Endothelial cell of umbilical vein (primary cell): ENCODE results near the gene CBFA2T3. TPM values are rescaled to one million over a fixed set of nuclear protein-coding genes. Genes with fewer than 3 reads are reported as not detected.

Experiments
- BruUV-seq: library from RNA; stranded (reverse); fragments of 400-500 nt; replicated peaks from 2 replicates; lab custom pipeline; 2021; lab: Mats Ljungman, UMichigan
- CTCF ChIA-PET: fragments of 300-600, 350-600 bp; sonication (Branson Sonifier 250); formaldehyde crosslinking; loops from one replicate; lab custom pipeline; 2021; ENCODE audit warnings: antibody characterized with exemption, inconsistent platforms; lab: Charles Lee
- POLR2A ChIA-PET: fragments of 300-600, 350-600 bp; sonication (Branson Sonifier 250); formaldehyde crosslinking; loops from one replicate; lab custom pipeline; 2021; ENCODE audit warnings: antibody characterized with exemption, inconsistent platforms; lab: Charles Lee
- DNase-seq: peaks from one replicate; pipeline ENCODE4 v3.0.0-alpha.2; 2011; ENCODE audit warnings: low read depth, low spot score
- FAIRE-seq: peaks from 2 replicates; lab custom pipeline; 2011; peaks lifted over from hg19 to GRCh38; lab: Jason Lieb, UNC
- H2AFZ ChIP-seq: 2 replicates; pipeline ENCODE4 v1.6.0; 2012; ENCODE audit warnings: low read depth, low read length, control low read depth, inconsistent platforms
- H3K27ac ChIP-seq: 2 replicates; pipeline ENCODE4 v1.5.1; 2011; ENCODE audit warnings: low read depth, mild to moderate bottlenecking, control low read depth, low read length, moderate library complexity; ENCODE audit not compliant: insufficient read depth
- H3K27me3 ChIP-seq, 2 experiments: 2 replicates each; pipeline versions ENCODE4 v1.6.0 to v1.6.1; 2011; ENCODE audit warnings: low read length in 2 of 2, mixed read lengths in 1 of 2; ENCODE audit not compliant: control insufficient read depth in 2 of 2, insufficient read depth in 2 of 2
- H3K36me3 ChIP-seq, 2 experiments: 2 replicates in 1 of 2; 3 replicates in 1 of 2; pipeline ENCODE4 v1.5.1; 2011; ENCODE audit warnings: low read length in 2 of 2, mild to moderate bottlenecking in 1 of 2, moderate library complexity in 1 of 2; ENCODE audit not compliant: control insufficient read depth in 2 of 2, insufficient read depth in 2 of 2; ENCODE audit errors: extremely low read depth in 1 of 2
- H3K4me1 ChIP-seq: 3 replicates; pipeline ENCODE4 v1.5.1; 2011; ENCODE audit warnings: mild to moderate bottlenecking, low read length; ENCODE audit not compliant: control insufficient read depth, insufficient read depth; ENCODE audit errors: extremely low read depth
- H3K4me2 ChIP-seq: 2 replicates; pipeline ENCODE4 v1.6.1; 2011; ENCODE audit warnings: low read length, control low read depth, mixed read lengths; ENCODE audit not compliant: insufficient read depth
- H3K4me3 ChIP-seq, 3 experiments: fragments of 200-600 bp in 1 of 3; sonication (generic), shearing (Covaris generic) in 1 of 3; replicated peaks in 1 of 3; 2 replicates each; pipeline ENCODE4 v1.5.1; 2011 to 2016; ENCODE audit warnings: control low read depth in 3 of 3, low read length in 3 of 3, mild to moderate bottlenecking in 2 of 3, inconsistent platforms in 1 of 3, low read depth in 1 of 3, moderate library complexity in 1 of 3; ENCODE audit not compliant: insufficient read depth in 1 of 3
- H3K79me2 ChIP-seq: 2 replicates; pipeline ENCODE4 v1.6.0; 2012; ENCODE audit warnings: low read length, inconsistent platforms; ENCODE audit not compliant: control insufficient read depth, insufficient read depth
- H3K9ac ChIP-seq: replicated peaks from 2 replicates; pipeline ENCODE3; 2011; ENCODE audit warnings: low read length, control low read depth; ENCODE audit not compliant: insufficient read depth; ENCODE audit errors: extremely low read depth
- H3K9me1 ChIP-seq: replicated peaks from 3 replicates; pipeline ENCODE4 v1.6.0; 2011; ENCODE audit warnings: mild to moderate bottlenecking, low read length; ENCODE audit not compliant: control insufficient read depth, insufficient read depth; ENCODE audit errors: extremely low read depth
- H3K9me3 ChIP-seq: replicated peaks from 2 replicates; pipeline ENCODE4 v1.5.1; 2012; ENCODE audit warnings: low read length, inconsistent platforms; ENCODE audit not compliant: control insufficient read depth, insufficient read depth
- H4K20me1 ChIP-seq: replicated peaks from 2 replicates; pipeline ENCODE3; 2011; ENCODE audit warnings: mild to moderate bottlenecking, low read length; ENCODE audit not compliant: control insufficient read depth, insufficient read depth; ENCODE audit errors: extremely low read depth
- CTCF ChIP-seq, 2 donors: IDR thresholded peaks; 1 replicate in 1 of 2; 2 replicates in 1 of 2; pipeline ENCODE4 v1.5.1; 2011; ENCODE audit warnings: low read length in 2 of 2, mild to moderate bottlenecking in 2 of 2, moderate library complexity in 2 of 2, control low read depth in 1 of 2, inconsistent platforms in 1 of 2, low read depth in 1 of 2; ENCODE audit not compliant: insufficient read depth in 1 of 2; ENCODE audit errors: extremely low read depth in 1 of 2
- EZH2 ChIP-seq: IDR thresholded peaks from 2 replicates; pipeline ENCODE4 v1.6.1; 2012; ENCODE audit warnings: borderline replicate concordance, low read depth, mild to moderate bottlenecking, moderate library complexity, low read length, inconsistent platforms; ENCODE audit not compliant: severe bottlenecking
- FOS ChIP-seq: IDR thresholded peaks from 2 replicates; pipeline ENCODE4 v1.6.1; 2011; ENCODE audit warnings: mild to moderate bottlenecking, low read length, moderate library complexity, borderline replicate concordance; ENCODE audit not compliant: insufficient read depth
- GATA2 ChIP-seq: IDR thresholded peaks from 2 replicates; pipeline ENCODE4 v1.7.0; 2011; ENCODE audit warnings: low read depth, mild to moderate bottlenecking, moderate library complexity, mixed read lengths, low read length; ENCODE audit not compliant: insufficient read length, insufficient read depth
- JUN ChIP-seq: IDR thresholded peaks from 2 replicates; pipeline ENCODE4 v1.6.1; 2011; ENCODE audit warnings: borderline replicate concordance, low read depth; ENCODE audit not compliant: insufficient read length, insufficient read depth
- MYC ChIP-seq: IDR thresholded peaks from one replicate; pipeline ENCODE4 v1.6.1; 2011; ENCODE audit warnings: mild to moderate bottlenecking, low read depth, low read length
- POLR2A ChIP-seq: IDR thresholded peaks from 2 replicates; pipeline ENCODE4 v1.6.1; 2012; ENCODE audit warnings: low read depth, mild to moderate bottlenecking, control low read depth, low read length
- POLR2AphosphoS5 ChIP-seq: IDR thresholded peaks from 2 replicates; pipeline ENCODE4 v1.6.1; 2012; ENCODE audit warnings: low read depth, mild to moderate bottlenecking, control low read depth, low read length, moderate library complexity; ENCODE audit not compliant: insufficient read depth
- dilution Hi-C: fragments of 300-500 bp; cut with MboI; formaldehyde crosslinking; loops from one replicate; pipeline ENCODE4 v1.15.0; 2019; ENCODE audit warnings: low sequenced_read_pairs; ENCODE audit not compliant: extremely low pct_ligation_motif_present
- intact Hi-C: fragments of 100-400 bp; cut with micrococcal nuclease; formaldehyde crosslinking; loops from one replicate; pipeline ENCODE4 v1.10.0; 2022
- polyA plus RNA-seq, 4 experiments: library from polyadenylated mRNA; depleted of rRNA in 3 of 4; stranded (reverse) in 3 of 4; unstranded in 1 of 4; fragments of >200 nt; gene quantifications; 2 replicates each; pipeline versions ENCODE4 v1.2.1 to v1.2.3, GENCODE V29; 2011 to 2012; ENCODE audit warnings: missing spikeins in 1 of 4
- total RNA-seq: library from RNA; stranded (reverse); gene quantifications from 2 replicates; pipeline ENCODE4 v1.2.3, GENCODE V29; 2021
- TF ChIP-seq, protein P1 (sequence below): IDR thresholded peaks from 2 replicates; pipeline ENCODE4 v1.6.1; 2011; ENCODE audit not compliant: insufficient read depth, insufficient read length

The CBFA2T3 gene
- total and polyA plus RNA-seq, 2 donors (not counting 3 experiments of a cell fraction or from before 2014, with no cell fraction given), result not detected

DNA sequence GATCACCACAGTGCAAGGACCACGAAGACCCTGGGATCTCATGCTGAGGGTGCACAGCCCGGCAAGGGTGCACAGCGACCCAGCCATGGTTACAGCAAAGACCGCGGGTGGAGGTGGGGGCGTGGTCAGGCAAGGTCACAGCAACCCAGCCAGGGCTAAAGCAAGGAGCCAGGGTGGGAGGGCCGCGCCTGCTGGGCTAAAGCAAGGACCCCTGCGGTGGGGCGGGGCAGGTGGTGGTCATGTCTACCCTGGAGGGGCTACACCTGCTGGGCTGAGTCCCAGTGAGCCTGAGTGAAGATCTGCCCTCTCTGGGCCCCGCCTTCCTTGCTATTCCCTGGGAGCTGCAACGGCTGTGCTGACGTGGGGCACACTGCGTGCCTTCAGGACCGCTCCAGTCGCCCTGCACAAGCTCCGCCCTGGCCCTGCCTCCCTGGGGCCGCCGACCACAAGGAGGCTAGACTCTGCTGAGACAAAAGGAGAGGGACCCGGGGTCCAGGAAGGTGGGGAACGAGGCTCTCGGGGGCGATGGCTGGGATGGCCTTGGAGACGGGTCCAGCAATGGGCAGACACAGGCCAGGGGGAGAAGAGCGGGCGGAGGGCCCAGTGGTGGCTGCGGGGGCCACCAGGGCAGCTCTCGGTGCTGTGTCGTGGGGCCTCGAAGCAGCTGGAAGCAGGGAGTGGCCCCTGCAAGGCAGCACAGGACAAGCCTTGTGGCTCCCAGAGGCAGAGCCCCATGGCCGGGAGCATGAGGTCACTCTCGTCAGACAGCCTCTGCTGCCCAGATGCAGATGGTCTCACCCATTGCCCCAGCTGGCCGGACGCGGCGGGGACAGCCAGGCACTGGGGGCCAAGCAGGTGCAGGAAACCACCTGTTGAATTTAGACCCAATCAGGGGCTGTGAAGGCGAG is 52.8 kb downstream of the CBFA2T3 start:
- Histone ChIP-seq H2AFZ (no peak overlapping the region), H3K9me1 (no peaks in the 10 kb centered on the region), H3K27ac (no peak overlapping the region), H3K4me2 (no peak overlapping the region), H3K9me3 (no peaks in the 10 kb centered on the region), H3K79me2 (no peaks in the 10 kb centered on the region), H3K4me3 (no peak overlapping the region), H3K9ac (peak overlapping the region; percentile 1), H3K4me1 (peaks cover 27% of the 10 kb centered on the region), H4K20me1 (no peaks in the 10 kb centered on the region), H3K27me3 (no peaks in the 10 kb centered on the region), H3K36me3 (no peaks in the 10 kb centered on the region)
- ChIA-PET CTCF (interaction anchor here (1.0 to 1.8 kb wide), 3 partner anchors 12 to 293 kb away, joined by 3 to 4 read pairs (median 3); partner anchors contain the start of gene ZNF778), POLR2A (no interaction called here)
- FAIRE-seq (no peak), DNase-seq (no peak)
- BruUV-seq, result no TSS peak
- no peak for TF ChIP-seq MYC
- TF ChIP-seq FOS, result no peak
- TF ChIP-seq POLR2AphosphoS5, result no peak
- TF ChIP-seq GATA2, result no peak
- TF ChIP-seq POLR2A, result no peak
- TF ChIP-seq JUN, result no peak
- intact Hi-C loops (loop anchor here (5.0 kb wide), 1 partner anchor 112 kb away; the partner anchor contains the start of gene APRT), dilution Hi-C loops (no loop called here)

GRCh38 chr16:88923450-88923849 is 53.6 kb downstream of the CBFA2T3 start:
- TF ChIP-seq JUN (no peak), POLR2AphosphoS5 (no peak), FOS (no peak), EZH2 (no peak), POLR2A (no peak), MYC (no peak), CTCF (IDR thresholded peaks at IDR 0.05; ENCODE audit: extremely low read depth in 1 of 2, insufficient read depth in 1 of 2, low read depth in 1 of 2, low read length in 2 of 2) (no peak), GATA2 (no peak)
- TF ChIP-seq, protein P1, sequence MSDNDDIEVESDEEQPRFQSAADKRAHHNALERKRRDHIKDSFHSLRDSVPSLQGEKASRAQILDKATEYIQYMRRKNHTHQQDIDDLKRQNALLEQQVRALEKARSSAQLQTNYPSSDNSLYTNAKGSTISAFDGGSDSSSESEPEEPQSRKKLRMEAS, result no peak
- no peaks in the 10 kb centered on the region for H3K9me3 ChIP-seq
- H3K4me3 ChIP-seq, result no peak overlapping the region
- no peaks in the 10 kb centered on the region for H4K20me1 ChIP-seq
- H3K27ac ChIP-seq, result no peak overlapping the region
- no peaks in the 10 kb centered on the region for H3K79me2 ChIP-seq
- H3K27me3 ChIP-seq, result no peaks in the 10 kb centered on the region
- no peaks in the 10 kb centered on the region for H3K36me3 ChIP-seq
- H2AFZ ChIP-seq, result no peak overlapping the region
- FAIRE-seq (no peak), DNase-seq (no peak)
- H3K4me2 ChIP-seq, result no peak overlapping the region
- intact Hi-C loops (loop anchor here (5.0 kb wide), 1 partner anchor 111 kb away; the partner anchor contains the start of gene APRT), dilution Hi-C loops (no loop called here)
- CTCF ChIA-PET, result interaction anchor here (1.0 to 1.8 kb wide), 2 partner anchors 9 to 13 kb away, joined by 3 to 4 read pairs; no protein-coding TSS in a partner anchor
- no TSS peak for BruUV-seq
- POLR2A ChIA-PET, result no interaction called here
- H3K4me1 ChIP-seq, result peaks cover 27% of the 10 kb centered on the region
- H3K9me1 ChIP-seq, result no peaks in the 10 kb centered on the region
- H3K9ac ChIP-seq, result no peak overlapping the region
